ENCODE results near the gene HPD.

DNA sequence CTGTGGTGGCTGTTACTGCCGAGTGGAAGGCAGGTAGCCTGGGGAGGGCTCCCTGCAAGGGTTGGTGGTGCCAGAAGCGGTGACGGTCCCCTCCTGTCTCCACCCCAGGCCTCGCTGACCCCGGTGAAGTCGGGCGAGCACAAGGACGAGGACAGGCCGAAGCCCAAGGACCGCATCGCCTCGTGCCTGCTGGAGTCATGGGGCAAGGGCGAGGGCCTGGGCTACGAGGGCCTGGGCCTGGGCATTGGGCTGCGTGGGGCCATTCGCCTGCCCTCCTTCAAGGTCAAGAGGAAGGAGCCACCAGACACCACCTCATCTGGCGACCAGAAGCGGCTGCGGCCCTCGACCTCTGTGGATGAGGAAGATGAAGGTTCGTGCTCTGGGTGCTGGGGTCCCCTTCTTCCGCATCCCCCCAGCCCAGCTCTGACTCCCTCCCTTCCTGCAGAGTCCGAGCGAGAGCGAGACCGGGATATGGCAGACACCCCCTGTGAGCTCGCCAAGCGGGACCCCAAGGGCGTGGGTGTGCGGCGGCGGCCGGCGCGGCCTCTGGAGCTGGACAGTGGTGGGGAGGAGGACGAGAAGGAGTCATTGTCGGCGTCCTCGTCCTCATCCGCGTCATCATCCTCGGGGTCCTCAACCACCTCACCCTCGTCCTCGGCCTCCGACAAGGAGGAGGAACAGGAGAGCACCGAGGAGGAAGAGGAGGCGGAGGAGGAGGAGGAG lies 41.6 kb downstream of the HPD start:
- TF ChIP-seq CTCF (IDR thresholded peaks at IDR 0.05) (no peak), POLR2A (IDR thresholded peaks at IDR 0.05) (no peak)
